SU-DHL-6 (cell line): ENCODE measurements around the gene ZMIZ1.

Experiments
- H2AFZ ChIP-seq: fragments of 200-600 bp; sonication (generic); 2 replicates; pipeline ENCODE4 v1.6.1; 2014; ENCODE audit warnings: low read depth, mild to moderate bottlenecking, moderate library complexity, mixed read lengths, antibody characterized with exemption, low read length; ENCODE audit not compliant: severe bottlenecking
- H3F3A ChIP-seq: fragments of 200-600 bp; shearing (Covaris generic); 2 replicates; pipeline ENCODE4 v1.6.0; 2016; ENCODE audit warnings: antibody characterized with exemption, mild to moderate bottlenecking; ENCODE audit not compliant: insufficient read depth
- H3K27ac ChIP-seq: fragments of 200-600 bp; sonication (generic); 2 replicates; pipeline ENCODE4 v1.5.1; 2016; ENCODE audit warnings: low read depth, mild to moderate bottlenecking, low read length, moderate library complexity, mixed read lengths
- H3K27me3 ChIP-seq: fragments of 200-600 bp; sonication (generic), shearing (Covaris generic); 2 replicates; pipeline ENCODE4 v1.6.0; 2014; ENCODE audit warnings: mild to moderate bottlenecking, low read length
- H3K36me3 ChIP-seq: fragments of 200-600 bp; sonication (generic); 2 replicates; pipeline ENCODE4 v1.6.1; 2014; ENCODE audit warnings: mild to moderate bottlenecking, low read length, mixed read lengths
- H3K4me2 ChIP-seq: fragments of 300-600, 200-600 bp; shearing (Covaris generic), sonication (generic); 2 replicates; pipeline ENCODE4 v1.6.0; 2014; ENCODE audit warnings: low read length, low read depth, mild to moderate bottlenecking; ENCODE audit not compliant: poor library complexity, severe bottlenecking
- H3K4me3 ChIP-seq: fragments of 200-600 bp; sonication (generic); 2 replicates; pipeline ENCODE4 v1.5.1; 2014; ENCODE audit warnings: antibody characterized with exemption, low read length, mild to moderate bottlenecking, mixed read lengths; ENCODE audit not compliant: insufficient read depth, poor library complexity, severe bottlenecking
- H3K79me2 ChIP-seq: fragments of 200-600 bp; sonication (generic); 2 replicates; pipeline ENCODE4 v1.6.1; 2014; ENCODE audit warnings: mild to moderate bottlenecking, low read length, moderate library complexity; ENCODE audit not compliant: insufficient read depth
- H3K9ac ChIP-seq: fragments of 200-600 bp; sonication (generic); 2 replicates; pipeline ENCODE4 v1.7.0; 2014; ENCODE audit warnings: mild to moderate bottlenecking, low read length
- H3K9me2 ChIP-seq: fragments of 200-600 bp; sonication (generic); replicated peaks from 2 replicates; pipeline ENCODE4 v1.6.1; 2014; ENCODE audit warnings: low read length; ENCODE audit not compliant: insufficient read depth
- H3K9me3 ChIP-seq: fragments of 200-600 bp; sonication (generic); 2 replicates; pipeline ENCODE4 v1.6.1; 2014; ENCODE audit warnings: low read length, mixed read lengths; ENCODE audit not compliant: insufficient read depth
- H4K20me1 ChIP-seq: fragments of 200-600 bp; sonication (generic); 2 replicates; pipeline ENCODE4 v1.6.1; 2014; ENCODE audit warnings: low read depth, mild to moderate bottlenecking, antibody characterized with exemption, low read length, moderate library complexity, mixed read lengths
- EZH2phosphoT487 ChIP-seq: fragments of 200-600 bp; sonication (generic), shearing (Covaris generic); conservative IDR thresholded peaks from 2 replicates; pipeline ENCODE4 v1.6.1; 2018; ENCODE audit warnings: mild to moderate bottlenecking, antibody characterized with exemption, low read length, moderate library complexity, mixed read lengths
- TF ChIP-seq, protein P1 (sequence below): fragments of 200-600 bp; sonication (generic); IDR thresholded peaks from one replicate; pipeline ENCODE4 v1.5.1; 2017; ENCODE audit warnings: antibody characterized with exemption, mild to moderate bottlenecking, low read length, moderate library complexity; ENCODE audit not compliant: insufficient read depth, poor library complexity, severe bottlenecking

Gene ZMIZ1

DNA sequence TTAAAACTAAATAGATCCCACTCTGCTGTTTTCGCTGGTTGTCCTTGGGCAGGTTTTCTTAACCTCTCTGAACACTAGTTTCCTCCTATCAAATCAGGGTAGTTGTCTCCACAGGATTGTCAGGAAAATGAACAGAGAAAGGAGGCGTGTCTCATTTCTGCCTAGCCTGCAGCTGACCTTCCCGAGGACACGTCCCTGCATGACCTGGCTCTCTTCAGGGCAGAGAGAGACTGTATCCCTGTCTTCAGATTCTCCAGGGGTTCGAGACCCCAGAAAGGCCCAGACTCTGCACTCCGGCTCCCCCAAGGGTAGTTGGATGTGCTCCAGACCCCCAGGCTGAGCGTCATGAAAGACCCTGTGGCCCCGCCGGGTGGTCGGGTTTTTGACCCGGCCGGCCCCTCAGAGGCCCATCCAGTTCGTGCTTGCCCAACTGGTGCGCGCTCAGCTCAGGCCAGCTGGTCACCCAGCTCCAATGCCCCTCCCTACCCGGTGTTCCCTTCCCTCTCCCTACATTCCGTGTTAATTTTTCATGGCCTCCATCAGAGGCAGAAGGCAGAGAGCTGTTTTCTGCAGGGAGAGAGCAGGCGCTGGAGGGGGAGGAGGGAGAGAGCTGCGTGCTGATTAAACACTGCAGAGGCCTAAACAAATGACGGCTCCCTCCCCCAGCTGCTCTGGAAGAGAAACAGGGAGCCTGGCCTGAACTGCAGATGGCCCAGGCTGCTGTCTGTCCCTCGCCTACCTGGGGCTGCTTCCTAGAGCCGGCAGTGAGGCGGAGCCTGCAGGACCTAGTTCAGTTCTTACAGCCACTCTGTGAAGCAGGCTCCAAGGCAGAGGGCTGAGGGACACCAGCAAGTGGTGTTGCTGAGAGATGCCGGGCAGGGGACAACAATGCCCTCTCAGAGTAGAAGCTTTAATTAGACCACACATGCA lies 192.3 kb downstream of the ZMIZ1 start:
- no peak overlapping the region for H3K4me3 ChIP-seq
- no peaks in the 10 kb centered on the region for H3K9me3 ChIP-seq
- H4K20me1 ChIP-seq = no peaks in the 10 kb centered on the region
- no peaks in the 10 kb centered on the region for H3K79me2 ChIP-seq
- no peaks in the 10 kb centered on the region for H3K36me3 ChIP-seq
- H3K27me3 ChIP-seq = no peaks in the 10 kb centered on the region
- no peaks in the 10 kb centered on the region for H3K9me2 ChIP-seq
- no peak overlapping the region for H3K27ac ChIP-seq
- no peaks in the 10 kb centered on the region for H3F3A ChIP-seq
- TF ChIP-seq EZH2phosphoT487 = no peak
- TF ChIP-seq, protein P1, sequence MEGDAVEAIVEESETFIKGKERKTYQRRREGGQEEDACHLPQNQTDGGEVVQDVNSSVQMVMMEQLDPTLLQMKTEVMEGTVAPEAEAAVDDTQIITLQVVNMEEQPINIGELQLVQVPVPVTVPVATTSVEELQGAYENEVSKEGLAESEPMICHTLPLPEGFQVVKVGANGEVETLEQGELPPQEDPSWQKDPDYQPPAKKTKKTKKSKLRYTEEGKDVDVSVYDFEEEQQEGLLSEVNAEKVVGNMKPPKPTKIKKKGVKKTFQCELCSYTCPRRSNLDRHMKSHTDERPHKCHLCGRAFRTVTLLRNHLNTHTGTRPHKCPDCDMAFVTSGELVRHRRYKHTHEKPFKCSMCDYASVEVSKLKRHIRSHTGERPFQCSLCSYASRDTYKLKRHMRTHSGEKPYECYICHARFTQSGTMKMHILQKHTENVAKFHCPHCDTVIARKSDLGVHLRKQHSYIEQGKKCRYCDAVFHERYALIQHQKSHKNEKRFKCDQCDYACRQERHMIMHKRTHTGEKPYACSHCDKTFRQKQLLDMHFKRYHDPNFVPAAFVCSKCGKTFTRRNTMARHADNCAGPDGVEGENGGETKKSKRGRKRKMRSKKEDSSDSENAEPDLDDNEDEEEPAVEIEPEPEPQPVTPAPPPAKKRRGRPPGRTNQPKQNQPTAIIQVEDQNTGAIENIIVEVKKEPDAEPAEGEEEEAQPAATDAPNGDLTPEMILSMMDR = no peak
- H3K4me2 ChIP-seq = no peak overlapping the region
- no peak overlapping the region for H3K9ac ChIP-seq
- H2AFZ ChIP-seq = no peak overlapping the region

DNA sequence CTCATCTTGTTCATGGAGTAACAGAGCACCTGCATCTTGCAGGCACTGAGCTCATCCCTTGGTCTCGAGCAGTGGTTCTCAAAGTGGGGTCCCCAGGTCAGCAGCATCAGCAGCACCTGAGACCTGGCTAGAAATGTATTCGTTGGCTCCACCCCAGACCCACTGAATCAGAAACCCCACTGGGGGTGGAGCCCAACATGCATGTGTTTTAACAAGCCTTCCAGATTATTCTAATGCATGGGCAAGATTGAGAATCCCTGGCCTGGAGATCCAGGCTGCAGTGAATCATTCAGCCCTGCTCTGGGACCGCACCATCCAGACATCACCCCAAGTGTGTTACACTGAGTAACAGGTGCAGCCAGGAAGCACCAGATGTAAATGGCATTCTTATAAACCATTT lies 193.4 kb downstream of the ZMIZ1 start:
- Histone ChIP-seq H3K79me2 (no peaks in the 10 kb centered on the region), H3K4me3 (no peak overlapping the region), H3K9ac (no peak overlapping the region), H4K20me1 (no peaks in the 10 kb centered on the region), H3K9me3 (no peaks in the 10 kb centered on the region), H3K36me3 (no peaks in the 10 kb centered on the region), H3K9me2 (no peaks in the 10 kb centered on the region), H3F3A (no peaks in the 10 kb centered on the region), H3K27ac (no peak overlapping the region), H3K4me2 (no peak overlapping the region), H3K27me3 (no peaks in the 10 kb centered on the region), H2AFZ (no peak overlapping the region)
- no peak for TF ChIP-seq EZH2phosphoT487
- TF ChIP-seq, protein P1 = no peak

DNA sequence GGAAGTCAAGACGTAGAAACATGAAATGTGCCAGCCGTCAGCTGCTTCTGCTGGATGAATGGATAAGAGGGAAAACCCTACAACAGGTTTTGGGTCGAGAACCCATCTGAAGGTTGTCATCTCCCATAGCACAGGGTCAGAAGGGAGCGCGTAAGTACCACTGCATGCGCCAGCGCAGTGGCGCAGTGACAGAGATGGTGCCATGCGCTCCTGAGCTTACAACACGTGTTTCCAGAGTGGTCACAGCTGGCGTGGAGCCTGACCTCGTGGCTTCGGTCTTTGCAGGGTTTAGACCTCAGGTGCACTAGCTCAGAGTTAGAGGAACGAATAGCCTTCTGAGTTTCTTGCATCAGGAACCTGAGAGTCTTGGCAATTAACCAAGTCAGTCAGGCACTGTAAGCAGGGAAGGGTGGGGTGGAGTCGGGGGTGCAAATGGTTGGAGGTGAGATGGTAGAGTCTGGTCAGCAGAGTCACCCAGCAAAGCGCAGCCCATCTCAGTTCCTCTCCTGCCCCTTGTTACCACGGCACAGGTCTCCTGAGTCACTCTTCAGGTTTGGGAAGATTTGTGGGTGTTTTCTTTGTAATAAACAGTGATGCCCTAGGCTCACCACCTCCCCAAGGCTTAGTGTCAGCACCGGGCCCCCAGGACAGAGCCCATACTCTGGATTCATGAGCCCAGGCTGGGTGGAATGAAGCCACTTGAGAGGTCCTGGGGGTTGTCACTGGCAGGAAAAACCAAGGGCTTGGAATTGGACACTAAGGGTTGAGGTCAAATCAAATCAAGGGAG lies 194.4 kb downstream of the ZMIZ1 start:
- Histone ChIP-seq H3K79me2 (no peaks in the 10 kb centered on the region), H4K20me1 (no peaks in the 10 kb centered on the region), H2AFZ (no peak overlapping the region), H3K27me3 (no peaks in the 10 kb centered on the region), H3K36me3 (no peaks in the 10 kb centered on the region), H3F3A (no peaks in the 10 kb centered on the region), H3K4me3 (no peak overlapping the region), H3K27ac (no peak overlapping the region), H3K9me3 (no peaks in the 10 kb centered on the region), H3K9me2 (no peaks in the 10 kb centered on the region), H3K9ac (no peak overlapping the region), H3K4me2 (no peak overlapping the region)
- TF ChIP-seq EZH2phosphoT487 = no peak
